ENCODE data around the gene MEGF11. TPM values are rescaled to one million over a fixed set of nuclear protein-coding genes. Genes with fewer than 3 reads are reported as not detected.

MEGF11 gene
- polyA plus RNA-seq, 1 of the 3 experiments (the other 2 are of a cell fraction): not detected

DNA sequence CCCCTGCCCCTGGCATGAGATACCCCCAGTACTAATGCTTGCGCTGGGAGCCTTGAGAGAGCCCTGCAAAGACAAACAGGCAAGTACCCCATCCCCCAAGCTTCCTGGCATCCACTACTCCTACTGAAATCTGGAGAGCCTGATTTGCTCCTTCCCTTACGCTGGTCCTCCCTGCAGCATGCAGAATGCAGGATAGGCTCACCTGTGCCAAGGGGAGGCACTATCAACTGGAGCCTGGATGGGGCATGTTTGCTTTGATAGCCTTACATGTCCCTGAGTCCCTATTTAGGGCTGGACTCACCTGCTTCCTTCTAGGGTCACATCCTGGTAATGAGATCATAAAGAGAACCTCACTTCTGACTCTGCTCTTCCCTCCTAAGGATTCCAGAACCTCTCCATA is 341.3 kb downstream of the MEGF11 start:
- H3K9ac ChIP-seq: no peak overlapping the region
- H2AFZ ChIP-seq (ENCODE audit: low read depth): no peak overlapping the region
- TF ChIP-seq EZH2phosphoT487 (IDR thresholded peaks at IDR 0.05; ENCODE audit: borderline replicate concordance, low read depth) (no peak), TAF1 (IDR thresholded peaks at IDR 0.05; ENCODE audit: borderline replicate concordance, low read depth, low read length) (no peak), USF1 (IDR thresholded peaks at IDR 0.05; ENCODE audit: borderline replicate concordance, low read depth) (no peak), RAD21 (IDR thresholded peaks at IDR 0.05; ENCODE audit: low read length) (no peak), CHD2 (IDR thresholded peaks at IDR 0.05; ENCODE audit: low read length, partially characterized antibody) (no peak), EP300 (IDR thresholded peaks at IDR 0.05; ENCODE audit: borderline replicate concordance in 1 of 2, low read depth in 1 of 2, low read length in 1 of 2) (no peak), JUND (IDR thresholded peaks at IDR 0.05) (no peak), NFIC (IDR thresholded peaks at IDR 0.05; ENCODE audit: borderline replicate concordance) (no peak), SMC3 (IDR thresholded peaks at IDR 0.05; ENCODE audit: low read depth, low read length) (no peak), RFX5 (IDR thresholded peaks at IDR 0.05; ENCODE audit: low read length) (no peak), REST (IDR thresholded peaks at IDR 0.05; ENCODE audit: low read depth, low read length) (no peak), ELF1 (IDR thresholded peaks at IDR 0.05) (no peak), ZBTB33 (IDR thresholded peaks at IDR 0.05; ENCODE audit: borderline replicate concordance, low read depth) (no peak), GATA2 (CRISPR knock-in tag; IDR thresholded peaks at IDR 0.05) (no peak), SIN3A (IDR thresholded peaks at IDR 0.05; ENCODE audit: borderline replicate concordance, low read depth, low read length) (no peak), IRF3 (IDR thresholded peaks at IDR 0.05; ENCODE audit: low read depth, low read length) (no peak), GABPA (IDR thresholded peaks at IDR 0.05; ENCODE audit: low read depth) (no peak)
- TF ChIP-seq, protein P1, sequence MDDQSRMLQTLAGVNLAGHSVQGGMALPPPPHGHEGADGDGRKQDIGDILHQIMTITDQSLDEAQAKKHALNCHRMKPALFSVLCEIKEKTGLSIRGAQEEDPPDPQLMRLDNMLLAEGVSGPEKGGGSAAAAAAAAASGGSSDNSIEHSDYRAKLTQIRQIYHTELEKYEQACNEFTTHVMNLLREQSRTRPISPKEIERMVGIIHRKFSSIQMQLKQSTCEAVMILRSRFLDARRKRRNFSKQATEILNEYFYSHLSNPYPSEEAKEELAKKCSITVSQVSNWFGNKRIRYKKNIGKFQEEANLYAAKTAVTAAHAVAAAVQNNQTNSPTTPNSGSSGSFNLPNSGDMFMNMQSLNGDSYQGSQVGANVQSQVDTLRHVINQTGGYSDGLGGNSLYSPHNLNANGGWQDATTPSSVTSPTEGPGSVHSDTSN (IDR thresholded peaks at IDR 0.05): no peak
- TF ChIP-seq, protein P2, sequence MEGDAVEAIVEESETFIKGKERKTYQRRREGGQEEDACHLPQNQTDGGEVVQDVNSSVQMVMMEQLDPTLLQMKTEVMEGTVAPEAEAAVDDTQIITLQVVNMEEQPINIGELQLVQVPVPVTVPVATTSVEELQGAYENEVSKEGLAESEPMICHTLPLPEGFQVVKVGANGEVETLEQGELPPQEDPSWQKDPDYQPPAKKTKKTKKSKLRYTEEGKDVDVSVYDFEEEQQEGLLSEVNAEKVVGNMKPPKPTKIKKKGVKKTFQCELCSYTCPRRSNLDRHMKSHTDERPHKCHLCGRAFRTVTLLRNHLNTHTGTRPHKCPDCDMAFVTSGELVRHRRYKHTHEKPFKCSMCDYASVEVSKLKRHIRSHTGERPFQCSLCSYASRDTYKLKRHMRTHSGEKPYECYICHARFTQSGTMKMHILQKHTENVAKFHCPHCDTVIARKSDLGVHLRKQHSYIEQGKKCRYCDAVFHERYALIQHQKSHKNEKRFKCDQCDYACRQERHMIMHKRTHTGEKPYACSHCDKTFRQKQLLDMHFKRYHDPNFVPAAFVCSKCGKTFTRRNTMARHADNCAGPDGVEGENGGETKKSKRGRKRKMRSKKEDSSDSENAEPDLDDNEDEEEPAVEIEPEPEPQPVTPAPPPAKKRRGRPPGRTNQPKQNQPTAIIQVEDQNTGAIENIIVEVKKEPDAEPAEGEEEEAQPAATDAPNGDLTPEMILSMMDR (IDR thresholded peaks at IDR 0.05): no peak
- H4K20me1 ChIP-seq (ENCODE audit: insufficient read depth): no peaks in the 10 kb centered on the region
- H3K27ac ChIP-seq (ENCODE audit: low read depth in 2 of 2, low read length in 1 of 2): no peak overlapping the region
- no peaks in the 10 kb centered on the region for H3K27me3 ChIP-seq (ENCODE audit: insufficient read depth)
- peaks cover 0 to 24% of the 10 kb centered on the region in 2 experiments for H3K36me3 ChIP-seq (replicated peaks in 1 of 2; ENCODE audit: control insufficient read depth in 1 of 2, insufficient read depth in 2 of 2, low read length in 1 of 2)
- no peak overlapping the region for H3K4me2 ChIP-seq
- no peak for DNase-seq
- no peaks in the 10 kb centered on the region for H3K79me2 ChIP-seq (ENCODE audit: insufficient read depth)
- ChIA-PET CTCF (no interaction called here), POLR2A (no interaction called here)
- WGBS (ENCODE audit: low lambda C conversion rate): 100% methylated on average over 2 of the region's 2 CpGs
- H3K4me3 ChIP-seq (ENCODE audit: low read depth in 2 of 2, low read length in 1 of 2): no peak overlapping the region
- no peaks in the 10 kb centered on the region for H3K9me2 ChIP-seq
- no peaks in the 10 kb centered on the region for H3F3A ChIP-seq (replicated peaks; ENCODE audit: insufficient read depth)
- peaks cover 0 to 8% of the 10 kb centered on the region in 2 experiments; a peak in 1 of 4 replicates for H3K4me1 ChIP-seq (ENCODE audit: control insufficient read depth in 1 of 2, insufficient read depth in 2 of 2, low read depth in 1 of 2, low read length in 1 of 2)
- H3K9me3 ChIP-seq: no peaks in the 10 kb centered on the region
